GM12875 (cell line): Measurements from ENCODE around the gene GADD45B.

Source experiments
- H3K4me3 ChIP-seq: one replicate; pipeline ENCODE4 v1.5.1; 2011; ENCODE audit warnings: low read depth, low read length, control low read depth
- TF ChIP-seq, protein P1 (sequence below): IDR thresholded peaks from 2 replicates; pipeline ENCODE4 v1.5.1; 2011; ENCODE audit warnings: low read depth, mild to moderate bottlenecking, control low read depth, inconsistent platforms, low read length, moderate library complexity, borderline replicate concordance; ENCODE audit not compliant: insufficient read depth

GADD45B gene

GRCh38 chr19:2474232-2475017, 1.5 kb upstream of the GADD45B start:
- TF ChIP-seq, protein P1, sequence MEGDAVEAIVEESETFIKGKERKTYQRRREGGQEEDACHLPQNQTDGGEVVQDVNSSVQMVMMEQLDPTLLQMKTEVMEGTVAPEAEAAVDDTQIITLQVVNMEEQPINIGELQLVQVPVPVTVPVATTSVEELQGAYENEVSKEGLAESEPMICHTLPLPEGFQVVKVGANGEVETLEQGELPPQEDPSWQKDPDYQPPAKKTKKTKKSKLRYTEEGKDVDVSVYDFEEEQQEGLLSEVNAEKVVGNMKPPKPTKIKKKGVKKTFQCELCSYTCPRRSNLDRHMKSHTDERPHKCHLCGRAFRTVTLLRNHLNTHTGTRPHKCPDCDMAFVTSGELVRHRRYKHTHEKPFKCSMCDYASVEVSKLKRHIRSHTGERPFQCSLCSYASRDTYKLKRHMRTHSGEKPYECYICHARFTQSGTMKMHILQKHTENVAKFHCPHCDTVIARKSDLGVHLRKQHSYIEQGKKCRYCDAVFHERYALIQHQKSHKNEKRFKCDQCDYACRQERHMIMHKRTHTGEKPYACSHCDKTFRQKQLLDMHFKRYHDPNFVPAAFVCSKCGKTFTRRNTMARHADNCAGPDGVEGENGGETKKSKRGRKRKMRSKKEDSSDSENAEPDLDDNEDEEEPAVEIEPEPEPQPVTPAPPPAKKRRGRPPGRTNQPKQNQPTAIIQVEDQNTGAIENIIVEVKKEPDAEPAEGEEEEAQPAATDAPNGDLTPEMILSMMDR, result peak; percentile 86
- peak overlapping the region; percentile 84 for H3K4me3 ChIP-seq

DNA sequence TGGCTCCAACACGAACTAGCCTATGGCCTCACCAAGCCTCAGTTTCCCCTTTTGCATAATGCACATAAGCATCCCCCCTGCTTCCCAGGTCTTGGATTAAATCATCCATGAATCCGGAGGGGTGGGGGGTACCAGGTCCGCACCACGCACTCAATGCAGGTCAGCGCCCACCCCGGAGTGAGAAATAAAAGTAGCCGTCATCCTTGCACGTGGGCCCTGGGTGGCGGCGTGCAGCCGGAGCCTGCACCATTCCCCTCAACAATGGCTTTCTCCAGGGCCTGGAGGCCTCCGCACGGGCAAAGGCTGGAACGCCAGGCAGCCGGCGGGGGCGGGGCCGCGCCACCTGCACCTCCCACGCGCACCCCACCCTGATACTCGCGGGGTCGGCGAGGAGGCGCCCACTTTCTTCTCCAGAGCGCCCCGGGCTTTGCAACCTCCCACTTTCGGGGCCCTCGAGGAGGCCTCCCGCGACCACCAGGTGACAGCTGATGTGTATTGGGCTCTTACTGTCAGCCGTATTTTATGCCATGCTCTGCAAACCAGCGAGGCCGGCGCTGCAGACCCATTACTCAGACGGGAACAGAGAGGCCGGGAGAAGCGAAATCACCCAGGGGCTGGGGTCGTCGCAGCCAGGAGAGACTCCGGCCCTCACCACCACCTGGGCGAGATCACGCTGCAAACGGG, 767 bp upstream of the GADD45B start:
- TF ChIP-seq, protein P1, result no peak
- peak overlapping the region; percentile 84 for H3K4me3 ChIP-seq

DNA sequence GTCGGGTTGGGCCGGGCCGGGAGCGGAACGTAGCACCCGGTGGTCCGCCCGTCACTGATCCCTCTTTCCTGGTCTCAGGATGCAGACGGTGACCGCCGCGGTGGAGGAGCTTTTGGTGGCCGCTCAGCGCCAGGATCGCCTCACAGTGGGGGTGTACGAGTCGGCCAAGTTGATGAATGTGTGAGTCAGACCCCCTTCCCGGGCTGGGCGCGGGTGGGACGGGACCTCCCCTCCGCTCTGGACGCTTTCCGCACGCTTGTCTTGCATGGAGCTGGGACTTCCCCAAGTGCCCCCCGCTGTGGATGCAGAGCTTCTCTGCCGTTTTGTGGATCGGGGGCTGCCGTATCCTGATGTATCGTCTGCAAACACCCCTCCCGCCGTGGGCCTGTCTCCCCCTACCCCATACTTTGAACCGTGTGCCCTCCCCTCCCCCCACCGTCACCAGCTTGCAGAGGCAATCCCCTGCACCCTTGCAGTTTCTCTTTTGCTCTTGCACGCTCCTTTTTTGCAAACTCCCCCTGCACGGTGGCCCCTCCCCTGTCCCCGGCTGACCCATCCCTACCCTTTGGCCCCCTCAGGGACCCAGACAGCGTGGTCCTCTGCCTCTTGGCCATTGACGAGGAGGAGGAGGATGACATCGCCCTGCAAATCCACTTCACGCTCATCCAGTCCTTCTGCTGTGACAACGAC, 669 bp downstream of the GADD45B start:
- H3K4me3 ChIP-seq, result peak overlapping the region; percentile 84
- TF ChIP-seq, protein P1, result no peak

DNA sequence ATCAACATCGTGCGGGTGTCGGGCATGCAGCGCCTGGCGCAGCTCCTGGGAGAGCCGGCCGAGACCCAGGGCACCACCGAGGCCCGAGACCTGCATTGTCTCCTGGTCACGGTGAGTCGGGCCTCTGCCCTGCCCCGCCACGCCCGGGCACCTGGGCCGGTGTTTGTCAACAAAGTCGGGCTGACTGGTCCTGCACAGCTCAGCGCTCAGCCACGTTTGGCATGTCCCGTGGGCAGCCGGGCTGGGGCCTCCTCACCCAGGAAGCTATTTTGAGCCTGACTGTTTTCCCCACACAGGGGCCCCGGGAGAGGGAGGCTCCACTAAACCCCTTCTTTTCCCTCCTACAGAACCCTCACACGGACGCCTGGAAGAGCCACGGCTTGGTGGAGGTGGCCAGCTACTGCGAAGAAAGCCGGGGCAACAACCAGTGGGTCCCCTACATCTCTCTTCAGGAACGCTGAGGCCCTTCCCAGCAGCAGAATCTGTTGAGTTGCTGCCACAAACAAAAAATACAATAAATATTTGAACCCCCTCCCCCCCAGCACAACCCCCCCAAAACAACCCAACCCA, 1.3 kb downstream of the GADD45B start:
- H3K4me3 ChIP-seq, result peak overlapping the region; percentile 84
- TF ChIP-seq, protein P1, result no peak

- TF ChIP-seq, protein P1, result no peak
- H3K4me3 ChIP-seq, result peak overlapping the region; percentile 84
Observed at GRCh38 chr19:2477732-2478191, 1.8 kb downstream of the GADD45B start.

DNA sequence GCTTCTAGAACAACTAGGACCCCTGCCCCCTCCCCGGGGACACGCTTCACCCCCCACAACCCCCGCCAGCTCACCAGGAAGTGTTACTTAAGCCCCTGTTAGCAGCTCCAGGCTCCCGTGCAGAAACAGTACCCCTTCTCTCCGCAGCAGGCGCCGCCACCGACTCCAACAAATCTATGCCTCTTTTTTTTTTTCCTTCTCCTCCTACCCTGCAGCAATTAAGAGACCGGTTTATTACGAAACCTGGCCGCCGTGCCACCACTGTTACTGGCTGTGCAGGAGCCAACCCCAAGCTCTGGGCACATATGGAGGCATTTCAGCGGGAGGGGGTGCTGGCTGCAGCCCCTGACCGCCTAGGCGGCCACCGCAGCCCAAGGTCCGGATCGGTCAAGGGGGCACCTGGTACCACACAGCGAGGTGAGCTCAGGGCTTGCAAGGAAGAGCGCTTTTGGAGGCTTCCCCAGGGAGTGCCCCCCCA, 2.4 kb downstream of the GADD45B start:
- TF ChIP-seq, protein P1, result peak; percentile 27; the same call in 1 of the 2 replicates
- H3K4me3 ChIP-seq, result peak overlapping the region; percentile 84
